ENCODE measurements around the gene TOX2.

Gene TOX2

DNA sequence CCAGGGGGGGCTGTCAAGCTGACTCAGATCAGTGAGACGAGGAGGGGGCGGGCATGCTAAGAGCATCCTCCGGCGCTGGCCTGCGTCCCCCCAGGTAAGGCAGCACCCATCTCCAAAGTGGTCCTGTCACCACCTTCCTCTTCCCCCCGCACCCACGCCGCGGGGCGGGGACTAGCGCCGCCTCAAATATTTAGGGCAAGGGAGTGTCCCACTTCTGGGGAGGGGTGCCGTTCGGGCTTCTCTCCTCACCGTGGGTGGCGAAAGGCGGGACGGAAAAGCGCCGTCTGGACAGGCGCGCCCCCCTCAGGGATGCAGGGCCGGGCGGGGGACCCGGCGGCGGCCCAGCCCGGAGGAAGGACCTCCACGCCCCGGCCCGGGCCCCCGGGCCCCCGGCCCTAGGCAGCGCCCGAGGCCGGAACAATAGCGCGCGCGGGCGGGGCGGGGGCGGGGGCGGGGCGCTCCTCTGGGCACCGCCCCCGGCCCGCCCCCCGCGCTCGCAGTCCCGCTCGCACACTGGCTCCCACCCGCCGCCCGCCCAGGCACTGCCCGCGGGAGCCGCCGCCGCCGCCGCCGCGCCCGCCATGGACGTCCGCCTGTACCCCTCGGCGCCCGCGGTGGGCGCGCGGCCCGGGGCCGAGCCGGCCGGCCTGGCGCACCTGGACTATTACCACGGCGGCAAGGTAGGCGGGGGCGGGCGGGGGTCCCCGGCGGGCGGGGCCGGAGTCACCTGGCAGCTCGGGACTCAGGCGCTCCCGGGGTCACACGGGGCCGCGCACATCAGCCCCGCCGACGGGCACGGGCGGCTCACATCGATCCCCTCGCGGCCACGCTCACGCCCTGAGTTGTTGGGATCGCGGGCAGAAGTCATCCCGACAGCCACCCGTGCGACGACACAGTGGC is at the start of gene TOX2:
TOX2 (plus strand) TSS at position 542 of the 900 bp plus-strand sequence; CDS start at position 582, 40 bp downstream.
- H3K4me3 ChIP-seq (ENCODE audit: low read depth, low read length) = peak within 1 kb of the TSS; percentile 61
- no peak for DNase-seq (ENCODE audit: low read depth)

DNA sequence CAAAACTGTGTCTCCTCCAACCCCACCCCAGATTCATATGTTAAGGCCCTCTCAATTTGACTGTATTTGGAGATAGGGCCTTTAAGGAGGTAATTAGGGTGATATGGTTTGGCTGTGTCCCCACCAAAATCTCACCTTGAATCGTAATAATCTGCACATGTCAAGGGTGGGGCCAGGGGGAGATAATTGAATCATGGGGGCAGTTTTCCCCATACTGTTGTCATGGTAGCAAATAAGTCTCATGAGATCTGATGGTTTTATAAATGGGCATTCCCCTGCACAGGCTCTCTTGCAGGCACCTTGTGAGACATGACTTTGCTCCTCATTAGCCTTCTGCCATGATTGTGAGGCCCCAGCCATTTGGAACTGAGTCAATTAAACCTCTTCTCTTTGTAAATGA is 46.6 kb upstream of the TOX2 start:
- no peak for DNase-seq (ENCODE audit: low read depth)

DNA sequence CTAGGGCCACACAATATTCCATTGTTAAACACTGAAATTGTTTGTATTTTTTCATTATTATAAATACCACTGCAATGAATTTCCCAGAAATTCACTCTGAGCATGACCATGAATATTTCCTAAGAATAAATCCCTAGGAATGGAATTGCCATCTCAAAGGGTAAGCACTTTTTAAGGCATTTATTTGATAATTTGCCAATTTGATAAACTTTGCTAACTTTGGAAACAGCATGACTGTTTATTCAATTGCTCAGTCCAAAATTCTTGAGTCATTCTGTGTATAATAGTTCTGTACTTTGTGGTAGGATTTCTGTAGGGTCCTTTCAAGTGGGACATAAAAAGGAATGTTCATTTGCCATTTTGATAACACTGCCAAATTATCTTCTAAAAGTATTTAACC is 44.2 kb upstream of the TOX2 start:
- no peak overlapping the region for H3K4me3 ChIP-seq (ENCODE audit: low read depth, low read length)
- no peak for DNase-seq (ENCODE audit: low read depth)

More for the DNA sequence above, 46.6 kb upstream of the TOX2 start:
- H3K4me3 ChIP-seq (ENCODE audit: low read depth, low read length) = no peak overlapping the region

DNA sequence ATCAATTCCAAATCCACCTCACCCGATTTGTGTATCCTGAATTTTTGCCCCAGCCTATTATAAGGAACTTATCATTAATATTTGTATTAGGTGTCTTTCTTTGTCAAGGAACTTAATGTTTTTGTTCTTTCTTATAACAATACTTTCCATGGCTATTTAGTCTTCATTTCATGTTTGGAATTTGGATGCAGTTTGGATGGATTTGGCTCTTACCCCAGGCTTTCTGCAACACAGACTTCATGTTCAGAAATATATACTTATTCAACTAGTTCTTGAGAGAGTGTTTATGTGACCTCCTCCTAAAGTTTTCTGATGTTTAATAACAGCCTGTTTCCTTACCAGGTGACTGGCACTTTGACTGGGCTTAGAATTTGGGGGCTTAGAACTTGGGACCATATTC is 35.9 kb upstream of the TOX2 start:
- no peak overlapping the region for H3K4me3 ChIP-seq (ENCODE audit: low read depth, low read length)
- DNase-seq (ENCODE audit: low read depth) = no peak

DNA sequence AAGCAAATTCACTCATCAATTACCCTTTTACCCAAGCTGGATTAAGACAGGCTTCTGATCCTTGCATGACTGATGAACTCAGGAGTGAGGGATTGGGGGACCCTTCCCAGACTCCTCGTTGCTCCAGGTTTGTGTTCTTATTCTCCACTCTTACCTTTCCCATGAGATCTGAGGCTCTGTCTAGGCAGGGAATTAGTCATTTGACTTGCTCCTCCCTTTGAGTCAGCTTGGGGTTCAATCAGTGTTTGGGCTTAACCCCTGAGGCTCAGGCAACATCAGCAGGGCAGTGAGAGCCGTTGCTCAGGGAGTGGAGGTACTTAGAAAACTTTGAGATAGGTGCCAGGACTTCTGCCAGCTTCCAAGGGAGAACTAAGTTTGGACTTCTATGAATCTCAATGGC is 20.7 kb upstream of the TOX2 start:
- DNase-seq (ENCODE audit: low read depth) = no peak

DNA sequence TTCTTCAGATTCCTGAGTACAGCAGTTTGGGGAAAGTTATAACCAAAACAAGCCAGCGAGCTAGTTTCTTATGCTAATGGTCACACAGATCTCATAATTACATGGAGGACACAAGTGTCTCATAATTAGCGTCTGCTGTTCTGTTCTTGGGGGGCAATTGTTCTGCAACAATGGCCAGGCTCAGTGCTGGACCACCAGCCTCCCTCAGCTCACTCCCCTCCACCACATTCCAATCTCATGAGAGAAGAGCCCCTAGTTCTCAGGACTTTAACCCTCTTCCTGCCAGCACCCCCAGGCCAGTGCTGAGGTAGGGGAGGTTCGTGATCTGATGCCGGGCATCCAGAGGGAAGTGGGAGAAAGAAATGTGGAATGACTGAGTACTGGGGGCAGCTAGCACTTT is 20.2 kb upstream of the TOX2 start:
- no peak for DNase-seq (ENCODE audit: low read depth)
- H3K4me3 ChIP-seq (ENCODE audit: low read depth, low read length) = no peak overlapping the region

More for the DNA sequence above, 20.7 kb upstream of the TOX2 start:
- no peak overlapping the region for H3K4me3 ChIP-seq (ENCODE audit: low read depth, low read length)

- DNase-seq (ENCODE audit: low read depth) = peak; percentile 29
- no peak overlapping the region for H3K4me3 ChIP-seq (ENCODE audit: low read depth, low read length)
Measured at GRCh38 chr20:43895235-43895634, 19.4 kb upstream of the TOX2 start.

- DNase-seq (ENCODE audit: low read depth) = no peak
Measured at GRCh38 chr20:43899274-43900120, 15.2 kb upstream of the TOX2 start.

GRCh38 chr20:43900121-43900466 is 14.6 kb upstream of the TOX2 start:
- no peak for DNase-seq (ENCODE audit: low read depth)
- no peak overlapping the region for H3K4me3 ChIP-seq (ENCODE audit: low read depth, low read length)

More at GRCh38 chr20:43899274-43900120, 15.2 kb upstream of the TOX2 start:
- no peak overlapping the region for H3K4me3 ChIP-seq (ENCODE audit: low read depth, low read length)

DNA sequence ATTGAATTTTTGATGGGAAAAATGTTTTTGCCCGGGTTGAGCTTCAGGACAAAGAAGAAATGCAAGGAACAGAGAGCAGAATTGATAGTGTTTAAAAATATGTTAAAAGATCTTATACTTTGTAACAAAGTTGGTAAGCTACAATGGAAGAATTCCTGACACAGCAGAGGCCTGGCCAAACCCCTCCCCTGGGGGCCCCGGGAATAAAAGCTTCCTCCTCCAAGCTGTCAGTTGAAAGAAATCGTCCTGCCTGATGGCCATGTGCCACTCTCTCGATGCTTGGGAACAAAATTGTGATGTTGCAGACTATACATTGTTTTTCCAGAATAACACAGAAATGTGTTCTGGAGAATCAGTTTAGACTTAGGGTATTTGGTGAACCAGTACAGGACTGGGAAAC is 14.2 kb upstream of the TOX2 start:
- H3K4me3 ChIP-seq (ENCODE audit: low read depth, low read length) = no peak overlapping the region
- no peak for DNase-seq (ENCODE audit: low read depth)

- no peak for DNase-seq (ENCODE audit: low read depth)
- H3K4me3 ChIP-seq (ENCODE audit: low read depth, low read length) = no peak overlapping the region
Measured at GRCh38 chr20:43901296-43901695, 13.4 kb upstream of the TOX2 start.

DNA sequence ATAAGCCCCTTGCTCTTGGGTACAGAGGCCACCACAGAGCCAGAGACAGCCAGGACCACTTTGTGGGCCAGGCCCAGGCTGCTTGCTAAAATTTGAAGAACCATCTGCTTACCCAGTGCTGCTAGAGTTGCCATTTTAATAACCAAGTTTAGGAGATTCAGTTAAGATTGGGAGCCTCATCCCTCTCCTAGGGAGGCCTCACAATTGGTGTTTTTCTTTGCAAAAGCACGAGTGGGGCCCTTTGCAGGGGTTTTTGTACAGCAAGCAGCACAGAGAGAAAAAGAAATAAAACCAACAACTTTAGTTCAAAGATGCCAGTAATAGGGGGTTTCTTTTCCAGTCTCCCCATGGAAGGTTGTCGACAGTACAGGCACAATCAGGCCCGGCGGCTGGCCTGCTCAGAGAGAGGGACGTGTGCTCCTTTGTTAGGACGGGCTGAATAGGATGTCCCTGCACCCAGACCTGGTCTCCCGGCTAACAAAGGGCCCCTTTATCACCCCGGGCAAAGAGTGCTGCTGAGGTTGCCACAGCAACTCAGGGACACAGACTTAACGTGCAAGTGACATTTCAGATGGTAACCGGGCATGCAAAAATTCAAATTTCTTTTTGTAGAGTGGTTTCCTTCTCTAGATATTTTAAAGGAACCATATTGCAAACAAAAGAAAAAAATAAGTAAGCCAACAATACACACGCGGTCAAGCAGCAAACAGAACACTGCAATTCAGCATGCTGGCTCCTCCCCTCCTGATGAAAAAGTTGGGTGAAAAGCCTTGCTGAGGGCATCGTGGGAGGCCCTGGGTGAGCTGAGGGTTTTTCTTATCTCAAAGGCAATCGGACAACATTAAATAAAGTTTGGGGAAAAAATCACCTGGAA is 10.5 kb upstream of the TOX2 start:
- H3K4me3 ChIP-seq (ENCODE audit: low read depth, low read length) = no peak overlapping the region
- DNase-seq (ENCODE audit: low read depth) = no peak

GRCh38 chr20:43904827-43905177 is 9.8 kb upstream of the TOX2 start:
- no peak for DNase-seq (ENCODE audit: low read depth)
- no peak overlapping the region for H3K4me3 ChIP-seq (ENCODE audit: low read depth, low read length)

DNA sequence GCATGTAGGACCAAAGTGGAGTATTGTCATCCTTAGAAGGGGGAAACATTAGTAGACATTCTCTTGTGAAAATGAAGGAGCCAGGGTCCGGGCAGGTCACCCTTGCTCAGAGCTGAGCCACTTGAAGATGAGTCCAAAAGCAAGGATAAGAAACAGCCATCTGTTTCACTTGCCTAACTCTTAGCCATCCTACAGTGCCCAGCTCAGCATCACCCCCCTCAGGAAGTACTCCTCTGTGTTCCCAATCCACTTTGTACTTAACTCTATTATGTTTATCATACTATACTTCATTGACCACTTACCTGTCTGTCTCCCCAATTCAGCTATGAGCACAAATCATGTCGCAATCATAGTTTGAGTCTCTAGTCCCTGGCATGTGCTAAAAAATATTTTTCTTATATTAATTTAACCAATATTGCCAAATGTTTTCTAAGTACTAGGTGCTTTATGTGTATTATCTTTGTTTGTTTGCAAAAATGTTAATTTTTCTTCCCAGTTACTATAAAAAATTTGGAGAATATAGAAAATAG is 8.1 kb upstream of the TOX2 start:
- DNase-seq (ENCODE audit: low read depth) = no peak
- H3K4me3 ChIP-seq (ENCODE audit: low read depth, low read length) = no peak overlapping the region

DNA sequence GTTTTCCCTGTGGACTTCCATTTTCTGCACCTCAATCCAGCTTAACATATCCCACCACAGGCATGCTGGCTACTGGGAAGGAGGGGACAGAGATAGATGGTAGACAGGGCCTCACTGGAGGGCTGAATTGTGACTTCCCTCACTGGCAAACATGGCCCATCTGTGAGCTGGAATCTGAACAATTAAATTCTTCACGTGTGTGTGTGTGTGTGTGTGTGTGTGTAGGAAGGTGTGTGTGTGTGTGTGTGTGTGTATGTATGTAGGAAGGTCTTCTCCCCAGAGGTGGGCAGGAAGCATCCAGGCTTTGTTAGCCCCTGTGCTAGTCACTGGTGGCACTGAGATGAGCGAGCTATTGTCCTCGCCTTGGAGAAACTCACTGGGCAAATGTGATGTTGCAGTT is 5.4 kb upstream of the TOX2 start:
- no peak for DNase-seq (ENCODE audit: low read depth)
- H3K4me3 ChIP-seq (ENCODE audit: low read depth, low read length) = no peak overlapping the region

GRCh38 chr20:43909720-43910119 is 4.9 kb upstream of the TOX2 start:
- no peak for DNase-seq (ENCODE audit: low read depth)
- H3K4me3 ChIP-seq (ENCODE audit: low read depth, low read length) = no peak overlapping the region

DNA sequence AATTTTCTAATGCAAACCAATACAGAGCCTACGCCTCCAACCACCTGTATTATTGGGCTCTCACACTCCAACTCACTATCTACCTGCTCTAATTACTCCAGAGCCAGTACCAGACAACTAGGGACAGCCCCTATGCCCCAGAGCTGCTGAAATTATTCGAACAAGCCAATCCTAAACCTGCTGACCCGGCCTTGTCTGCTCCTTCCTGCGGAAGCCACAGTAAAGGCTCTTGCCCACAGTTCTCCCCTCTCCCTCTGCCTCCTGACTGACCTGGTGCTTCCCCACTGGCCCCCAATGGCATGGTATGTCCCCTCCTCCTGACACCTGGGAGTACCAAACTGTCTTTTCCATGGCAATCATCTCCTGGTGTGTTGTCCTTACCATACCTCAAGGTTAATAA is 4.1 kb upstream of the TOX2 start:
- no peak for DNase-seq (ENCODE audit: low read depth)
- no peak overlapping the region for H3K4me3 ChIP-seq (ENCODE audit: low read depth, low read length)

GRCh38 chr20:43911066-43911465 is 3.6 kb upstream of the TOX2 start:
- no peak overlapping the region for H3K4me3 ChIP-seq (ENCODE audit: low read depth, low read length)
- peak; percentile 21 for DNase-seq (ENCODE audit: low read depth)

- DNase-seq (ENCODE audit: low read depth) = no peak
- H3K4me3 ChIP-seq (ENCODE audit: low read depth, low read length) = no peak overlapping the region
Measured at GRCh38 chr20:43913291-43914025, 1.2 kb upstream of the TOX2 start.
